GM23338 (cell line): ENCODE results near the gene TEX29.

Source experiments
- CREB1 ChIP-seq: fragments of 250-450 bp; sonication (Bioruptor Pico); IDR thresholded peaks from 2 replicates; pipeline ENCODE4 v1.5.0; 2020; ENCODE audit warnings: low read depth, mild to moderate bottlenecking, moderate library complexity
- EZH2 ChIP-seq: fragments of 200-600 bp; sonication (generic); IDR thresholded peaks from one replicate; pipeline ENCODE4 v1.8.0; 2017; ENCODE audit warnings: antibody characterized with exemption, mild to moderate bottlenecking, low read depth; ENCODE audit not compliant: unreplicated experiment
- EZH2phosphoT487 ChIP-seq: fragments of 200-600 bp; sonication (generic); IDR thresholded peaks from one replicate; pipeline ENCODE4 v1.8.1; 2018; ENCODE audit warnings: antibody characterized with exemption; ENCODE audit not compliant: unreplicated experiment
- JUNB ChIP-seq: IDR thresholded peaks from one replicate; pipeline ENCODE4 v1.6.1; 2016; ENCODE audit warnings: antibody characterized with exemption; ENCODE audit not compliant: unreplicated experiment
- POLR2AphosphoS5 ChIP-seq: IDR thresholded peaks from 2 replicates; pipeline ENCODE4 v1.6.1; 2016; ENCODE audit warnings: antibody characterized with exemption, low read depth
- STAT1 ChIP-seq: IDR thresholded peaks from one replicate; pipeline ENCODE4 v1.6.1; 2016; ENCODE audit warnings: antibody characterized with exemption; ENCODE audit not compliant: unreplicated experiment
- TF ChIP-seq, protein P1 (sequence below), 2 experiments: fragments of 200-600 bp in 1 of 2; sonication (generic) in 1 of 2; conservative IDR thresholded peaks; 2 replicates each; pipeline versions ENCODE4 v1.5.1 to v1.6.1; 2016 to 2017; ENCODE audit warnings: antibody characterized with exemption in 2 of 2, low read depth in 2 of 2, mild to moderate bottlenecking in 2 of 2, moderate library complexity in 1 of 2
- TF ChIP-seq, protein P2 (sequence below): IDR thresholded peaks from one replicate; pipeline ENCODE4 v1.6.1; 2018; ENCODE audit warnings: antibody characterized with exemption; ENCODE audit not compliant: unreplicated experiment
- TF ChIP-seq, protein P3 (sequence below): fragments of 250-450 bp; sonication (Bioruptor Pico); IDR thresholded peaks from 2 replicates; pipeline ENCODE4 v1.5.0; 2020; ENCODE audit warnings: mild to moderate bottlenecking, moderate library complexity

DNA sequence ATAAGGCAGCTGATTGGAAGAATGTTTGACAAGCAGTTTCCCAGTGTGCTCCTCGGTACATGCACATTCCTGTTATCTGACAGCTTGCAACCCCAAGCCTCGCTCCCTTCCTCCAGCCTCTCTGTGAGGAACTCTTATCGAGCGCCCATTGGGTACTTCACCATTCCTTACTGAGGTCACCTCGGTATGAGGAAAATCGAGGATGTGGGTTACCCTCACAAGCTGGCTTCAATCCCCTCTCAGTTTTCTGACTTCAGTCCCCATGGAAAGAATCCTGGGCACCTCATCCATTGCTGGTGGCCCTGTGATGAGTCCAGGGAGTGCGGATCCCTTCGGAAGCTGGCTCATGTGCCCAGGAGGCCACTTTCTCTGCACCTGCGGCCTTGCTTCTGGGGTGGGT, 17.3 kb downstream of the TEX29 start:
- TF ChIP-seq, protein P1, sequence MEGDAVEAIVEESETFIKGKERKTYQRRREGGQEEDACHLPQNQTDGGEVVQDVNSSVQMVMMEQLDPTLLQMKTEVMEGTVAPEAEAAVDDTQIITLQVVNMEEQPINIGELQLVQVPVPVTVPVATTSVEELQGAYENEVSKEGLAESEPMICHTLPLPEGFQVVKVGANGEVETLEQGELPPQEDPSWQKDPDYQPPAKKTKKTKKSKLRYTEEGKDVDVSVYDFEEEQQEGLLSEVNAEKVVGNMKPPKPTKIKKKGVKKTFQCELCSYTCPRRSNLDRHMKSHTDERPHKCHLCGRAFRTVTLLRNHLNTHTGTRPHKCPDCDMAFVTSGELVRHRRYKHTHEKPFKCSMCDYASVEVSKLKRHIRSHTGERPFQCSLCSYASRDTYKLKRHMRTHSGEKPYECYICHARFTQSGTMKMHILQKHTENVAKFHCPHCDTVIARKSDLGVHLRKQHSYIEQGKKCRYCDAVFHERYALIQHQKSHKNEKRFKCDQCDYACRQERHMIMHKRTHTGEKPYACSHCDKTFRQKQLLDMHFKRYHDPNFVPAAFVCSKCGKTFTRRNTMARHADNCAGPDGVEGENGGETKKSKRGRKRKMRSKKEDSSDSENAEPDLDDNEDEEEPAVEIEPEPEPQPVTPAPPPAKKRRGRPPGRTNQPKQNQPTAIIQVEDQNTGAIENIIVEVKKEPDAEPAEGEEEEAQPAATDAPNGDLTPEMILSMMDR (conservative IDR thresholded peaks at IDR 0.05; ENCODE audit: low read depth in 2 of 2): no peak
- TF ChIP-seq EZH2 (no peak), JUNB (no peak), CREB1 (CRISPR knock-in tag) (no peak), STAT1 (no peak), POLR2AphosphoS5 (no peak), EZH2phosphoT487 (no peak)
- TF ChIP-seq, protein P2, sequence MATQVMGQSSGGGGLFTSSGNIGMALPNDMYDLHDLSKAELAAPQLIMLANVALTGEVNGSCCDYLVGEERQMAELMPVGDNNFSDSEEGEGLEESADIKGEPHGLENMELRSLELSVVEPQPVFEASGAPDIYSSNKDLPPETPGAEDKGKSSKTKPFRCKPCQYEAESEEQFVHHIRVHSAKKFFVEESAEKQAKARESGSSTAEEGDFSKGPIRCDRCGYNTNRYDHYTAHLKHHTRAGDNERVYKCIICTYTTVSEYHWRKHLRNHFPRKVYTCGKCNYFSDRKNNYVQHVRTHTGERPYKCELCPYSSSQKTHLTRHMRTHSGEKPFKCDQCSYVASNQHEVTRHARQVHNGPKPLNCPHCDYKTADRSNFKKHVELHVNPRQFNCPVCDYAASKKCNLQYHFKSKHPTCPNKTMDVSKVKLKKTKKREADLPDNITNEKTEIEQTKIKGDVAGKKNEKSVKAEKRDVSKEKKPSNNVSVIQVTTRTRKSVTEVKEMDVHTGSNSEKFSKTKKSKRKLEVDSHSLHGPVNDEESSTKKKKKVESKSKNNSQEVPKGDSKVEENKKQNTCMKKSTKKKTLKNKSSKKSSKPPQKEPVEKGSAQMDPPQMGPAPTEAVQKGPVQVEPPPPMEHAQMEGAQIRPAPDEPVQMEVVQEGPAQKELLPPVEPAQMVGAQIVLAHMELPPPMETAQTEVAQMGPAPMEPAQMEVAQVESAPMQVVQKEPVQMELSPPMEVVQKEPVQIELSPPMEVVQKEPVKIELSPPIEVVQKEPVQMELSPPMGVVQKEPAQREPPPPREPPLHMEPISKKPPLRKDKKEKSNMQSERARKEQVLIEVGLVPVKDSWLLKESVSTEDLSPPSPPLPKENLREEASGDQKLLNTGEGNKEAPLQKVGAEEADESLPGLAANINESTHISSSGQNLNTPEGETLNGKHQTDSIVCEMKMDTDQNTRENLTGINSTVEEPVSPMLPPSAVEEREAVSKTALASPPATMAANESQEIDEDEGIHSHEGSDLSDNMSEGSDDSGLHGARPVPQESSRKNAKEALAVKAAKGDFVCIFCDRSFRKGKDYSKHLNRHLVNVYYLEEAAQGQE: no peak
- TF ChIP-seq, protein P3, sequence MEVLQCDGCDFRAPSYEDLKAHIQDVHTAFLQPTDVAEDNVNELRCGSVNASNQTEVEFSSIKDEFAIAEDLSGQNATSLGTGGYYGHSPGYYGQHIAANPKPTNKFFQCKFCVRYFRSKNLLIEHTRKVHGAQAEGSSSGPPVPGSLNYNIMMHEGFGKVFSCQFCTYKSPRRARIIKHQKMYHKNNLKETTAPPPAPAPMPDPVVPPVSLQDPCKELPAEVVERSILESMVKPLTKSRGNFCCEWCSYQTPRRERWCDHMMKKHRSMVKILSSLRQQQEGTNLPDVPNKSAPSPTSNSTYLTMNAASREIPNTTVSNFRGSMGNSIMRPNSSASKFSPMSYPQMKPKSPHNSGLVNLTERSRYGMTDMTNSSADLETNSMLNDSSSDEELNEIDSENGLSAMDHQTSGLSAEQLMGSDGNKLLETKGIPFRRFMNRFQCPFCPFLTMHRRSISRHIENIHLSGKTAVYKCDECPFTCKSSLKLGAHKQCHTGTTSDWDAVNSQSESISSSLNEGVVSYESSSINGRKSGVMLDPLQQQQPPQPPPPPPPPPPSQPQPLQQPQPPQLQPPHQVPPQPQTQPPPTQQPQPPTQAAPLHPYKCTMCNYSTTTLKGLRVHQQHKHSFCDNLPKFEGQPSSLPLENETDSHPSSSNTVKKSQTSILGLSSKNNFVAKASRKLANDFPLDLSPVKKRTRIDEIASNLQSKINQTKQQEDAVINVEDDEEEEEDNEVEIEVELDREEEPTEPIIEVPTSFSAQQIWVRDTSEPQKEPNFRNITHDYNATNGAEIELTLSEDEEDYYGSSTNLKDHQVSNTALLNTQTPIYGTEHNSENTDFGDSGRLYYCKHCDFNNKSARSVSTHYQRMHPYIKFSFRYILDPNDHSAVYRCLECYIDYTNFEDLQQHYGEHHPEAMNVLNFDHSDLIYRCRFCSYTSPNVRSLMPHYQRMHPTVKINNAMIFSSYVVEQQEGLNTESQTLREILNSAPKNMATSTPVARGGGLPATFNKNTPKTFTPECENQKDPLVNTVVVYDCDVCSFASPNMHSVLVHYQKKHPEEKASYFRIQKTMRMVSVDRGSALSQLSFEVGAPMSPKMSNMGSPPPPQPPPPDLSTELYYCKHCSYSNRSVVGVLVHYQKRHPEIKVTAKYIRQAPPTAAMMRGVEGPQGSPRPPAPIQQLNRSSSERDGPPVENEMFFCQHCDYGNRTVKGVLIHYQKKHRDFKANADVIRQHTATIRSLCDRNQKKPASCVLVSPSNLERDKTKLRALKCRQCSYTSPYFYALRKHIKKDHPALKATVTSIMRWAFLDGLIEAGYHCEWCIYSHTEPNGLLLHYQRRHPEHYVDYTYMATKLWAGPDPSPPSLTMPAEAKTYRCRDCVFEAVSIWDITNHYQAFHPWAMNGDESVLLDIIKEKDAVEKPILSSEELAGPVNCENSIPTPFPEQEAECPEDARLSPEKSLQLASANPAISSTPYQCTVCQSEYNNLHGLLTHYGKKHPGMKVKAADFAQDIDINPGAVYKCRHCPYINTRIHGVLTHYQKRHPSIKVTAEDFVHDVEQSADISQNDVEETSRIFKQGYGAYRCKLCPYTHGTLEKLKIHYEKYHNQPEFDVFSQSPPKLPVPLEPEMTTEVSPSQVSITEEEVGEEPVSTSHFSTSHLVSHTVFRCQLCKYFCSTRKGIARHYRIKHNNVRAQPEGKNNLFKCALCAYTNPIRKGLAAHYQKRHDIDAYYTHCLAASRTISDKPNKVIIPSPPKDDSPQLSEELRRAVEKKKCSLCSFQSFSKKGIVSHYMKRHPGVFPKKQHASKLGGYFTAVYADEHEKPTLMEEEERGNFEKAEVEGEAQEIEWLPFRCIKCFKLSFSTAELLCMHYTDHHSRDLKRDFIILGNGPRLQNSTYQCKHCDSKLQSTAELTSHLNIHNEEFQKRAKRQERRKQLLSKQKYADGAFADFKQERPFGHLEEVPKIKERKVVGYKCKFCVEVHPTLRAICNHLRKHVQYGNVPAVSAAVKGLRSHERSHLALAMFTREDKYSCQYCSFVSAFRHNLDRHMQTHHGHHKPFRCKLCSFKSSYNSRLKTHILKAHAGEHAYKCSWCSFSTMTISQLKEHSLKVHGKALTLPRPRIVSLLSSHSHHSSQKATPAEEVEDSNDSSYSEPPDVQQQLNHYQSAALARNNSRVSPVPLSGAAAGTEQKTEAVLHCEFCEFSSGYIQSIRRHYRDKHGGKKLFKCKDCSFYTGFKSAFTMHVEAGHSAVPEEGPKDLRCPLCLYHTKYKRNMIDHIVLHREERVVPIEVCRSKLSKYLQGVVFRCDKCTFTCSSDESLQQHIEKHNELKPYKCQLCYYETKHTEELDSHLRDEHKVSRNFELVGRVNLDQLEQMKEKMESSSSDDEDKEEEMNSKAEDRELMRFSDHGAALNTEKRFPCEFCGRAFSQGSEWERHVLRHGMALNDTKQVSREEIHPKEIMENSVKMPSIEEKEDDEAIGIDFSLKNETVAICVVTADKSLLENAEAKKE (CRISPR knock-in tag): no peak
